Neural cell (in vitro differentiated cells): Measurements from ENCODE around the gene GABRR1. TPM values are rescaled to one million over a fixed set of nuclear protein-coding genes. Genes with fewer than 3 reads are reported as not detected.

ENCODE experiments used
- H2AFZ ChIP-seq: fragments of 200-600, 300-800 bp; sonication (generic), shearing (Covaris generic); 2 replicates; pipeline ENCODE4 v1.6.0; 2014; ENCODE audit warnings: low read depth, mild to moderate bottlenecking, antibody characterized with exemption, low read length, moderate library complexity
- H3F3A ChIP-seq: fragments of 200-600 bp; shearing (Covaris generic); 2 replicates; pipeline ENCODE4 v1.6.1; 2016; ENCODE audit warnings: mild to moderate bottlenecking, moderate library complexity, mixed read lengths, antibody characterized with exemption, low read length; ENCODE audit not compliant: insufficient read depth, poor library complexity, severe bottlenecking
- H3K27ac ChIP-seq: fragments of 200-600, 300-800 bp; sonication (generic), shearing (Covaris generic); 2 replicates; pipeline ENCODE4 v1.5.1; 2014; ENCODE audit warnings: mild to moderate bottlenecking, low read length, moderate library complexity
- H3K27me3 ChIP-seq: fragments of 300-800, 200-600 bp; sonication (generic), shearing (Covaris generic); 2 replicates; pipeline ENCODE4 v1.6.0; 2014; ENCODE audit warnings: mild to moderate bottlenecking, low read depth, low read length, moderate library complexity; ENCODE audit not compliant: insufficient read depth
- H3K36me3 ChIP-seq: fragments of 300-800, 200-600 bp; sonication (generic), shearing (Covaris generic); 2 replicates; pipeline ENCODE4 v1.5.1; 2014; ENCODE audit warnings: mild to moderate bottlenecking, antibody characterized with exemption, low read length, moderate library complexity; ENCODE audit not compliant: insufficient read depth
- H3K4me2 ChIP-seq: fragments of 300-800, 200-600 bp; sonication (generic), shearing (Covaris generic); 2 replicates; pipeline ENCODE4 v1.6.0; 2014; ENCODE audit warnings: mild to moderate bottlenecking, low read length
- H3K4me3 ChIP-seq: fragments of 300-800, 200-600 bp; sonication (generic), shearing (Covaris generic); 2 replicates; pipeline ENCODE4 v1.5.1; 2014; ENCODE audit warnings: mild to moderate bottlenecking, low read length, moderate library complexity
- H3K79me2 ChIP-seq: fragments of 200-600 bp; shearing (Covaris generic); replicated peaks from 2 replicates; pipeline ENCODE4 v1.6.0; 2014; ENCODE audit warnings: mild to moderate bottlenecking, low read length, moderate library complexity; ENCODE audit not compliant: insufficient read depth
- H3K9ac ChIP-seq: fragments of 300-800, 200-600 bp; sonication (generic), shearing (Covaris generic); 2 replicates; pipeline ENCODE4 v1.6.1; 2016; ENCODE audit warnings: mild to moderate bottlenecking, low read length, mixed read lengths
- H3K9me2 ChIP-seq: fragments of 200-600 bp; shearing (Covaris generic); 2 replicates; pipeline ENCODE4 v1.6.1; 2016; ENCODE audit warnings: mild to moderate bottlenecking, low read length, mixed read lengths; ENCODE audit not compliant: insufficient read depth
- H3K9me3 ChIP-seq: fragments of 200-600, 300-800 bp; sonication (generic), shearing (Covaris generic); 2 replicates; pipeline ENCODE4 v1.6.1; 2016; ENCODE audit warnings: mild to moderate bottlenecking, mixed run types, low read length, moderate library complexity, mixed read lengths
- H4K20me1 ChIP-seq: fragments of 200-600 bp; shearing (Covaris generic); 2 replicates; pipeline ENCODE4 v1.6.1; 2016; ENCODE audit warnings: mild to moderate bottlenecking, mixed run types; ENCODE audit not compliant: insufficient read depth
- CTCF ChIP-seq: fragments of 450-650 bp; IDR thresholded peaks from 2 replicates; pipeline ENCODE4 v1.5.1; 2014; ENCODE audit warnings: antibody characterized with exemption, mild to moderate bottlenecking, moderate library complexity; ENCODE audit not compliant: poor library complexity, severe bottlenecking
- EP300 ChIP-seq: fragments of 450-650 bp; conservative IDR thresholded peaks from 2 replicates; pipeline ENCODE4 v1.6.1; 2014; ENCODE audit warnings: antibody characterized with exemption, mild to moderate bottlenecking, moderate library complexity; ENCODE audit not compliant: poor library complexity, severe bottlenecking
- EZH2 ChIP-seq: fragments of 200-600, 300-800 bp; shearing (Covaris generic), sonication (generic); IDR thresholded peaks from 2 replicates; pipeline ENCODE4 v1.6.1; 2014; ENCODE audit warnings: antibody characterized with exemption, low read length, borderline replicate concordance, mild to moderate bottlenecking; ENCODE audit not compliant: insufficient read depth, poor library complexity, severe bottlenecking
- MXI1 ChIP-seq: fragments of 450-650 bp; conservative IDR thresholded peaks from 2 replicates; pipeline ENCODE4 v1.6.1; 2014; ENCODE audit warnings: antibody characterized with exemption, mild to moderate bottlenecking; ENCODE audit not compliant: poor library complexity, severe bottlenecking
- POLR2AphosphoS5 ChIP-seq: IDR thresholded peaks from 2 replicates; pipeline ENCODE4 v1.6.1; 2012
- RAD21 ChIP-seq: fragments of 450-650 bp; conservative IDR thresholded peaks from 2 replicates; pipeline ENCODE4 v1.6.1; 2014; ENCODE audit warnings: antibody characterized with exemption, mild to moderate bottlenecking, moderate library complexity
- REST ChIP-seq: IDR thresholded peaks from 2 replicates; pipeline ENCODE4 v1.6.1; 2012; ENCODE audit warnings: borderline replicate concordance
- SMC3 ChIP-seq: fragments of 450-650 bp; conservative IDR thresholded peaks from 2 replicates; pipeline ENCODE4 v1.6.1; 2014; ENCODE audit warnings: antibody characterized with exemption, mild to moderate bottlenecking, moderate library complexity; ENCODE audit not compliant: poor library complexity
- TAF1 ChIP-seq: IDR thresholded peaks from 2 replicates; pipeline ENCODE4 v1.6.1; 2012; ENCODE audit warnings: low read depth
- polyA plus RNA-seq: library from polyadenylated mRNA; depleted of rRNA; stranded (reverse); fragments of >200 nt; gene quantifications from 2 replicates; pipeline ENCODE4 v1.2.3, GENCODE V29; 2014

The GABRR1 gene
- polyA plus RNA-seq, 1 donor from 2014 or later: not detected

- no peak overlapping the region for H3K27ac ChIP-seq
- H3K27me3 ChIP-seq: no peaks in the 10 kb centered on the region
- no peaks in the 10 kb centered on the region for H3K9me3 ChIP-seq
- H3F3A ChIP-seq: no peaks in the 10 kb centered on the region
- no peak overlapping the region for H3K4me3 ChIP-seq
- H3K4me2 ChIP-seq: no peak overlapping the region
- no peaks in the 10 kb centered on the region for H3K9me2 ChIP-seq
- no peaks in the 10 kb centered on the region for H3K79me2 ChIP-seq
- H3K9ac ChIP-seq: no peak overlapping the region
- H3K36me3 ChIP-seq: no peaks in the 10 kb centered on the region
- no peak overlapping the region for H2AFZ ChIP-seq
- TF ChIP-seq EP300 (no peak), MXI1 (no peak), CTCF (no peak), RAD21 (no peak), EZH2 (no peak), REST (no peak), SMC3 (no peak), TAF1 (no peak), POLR2AphosphoS5 (no peak)
- H4K20me1 ChIP-seq: no peaks in the 10 kb centered on the region
Measured at GRCh38 chr6:89243331-89243629, 26.1 kb upstream of the GABRR1 start.

GRCh38 chr6:89242574-89243330 lies 25.6 kb upstream of the GABRR1 start:
- peak overlapping the region; percentile 43 for H2AFZ ChIP-seq
- no peak overlapping the region for H3K27ac ChIP-seq
- no peaks in the 10 kb centered on the region for H3K9me2 ChIP-seq
- H3K4me3 ChIP-seq: no peak overlapping the region
- TF ChIP-seq MXI1: no peak
- TF ChIP-seq EP300: no peak
- no peak for TF ChIP-seq EZH2
- no peak for TF ChIP-seq REST
- no peak for TF ChIP-seq TAF1
- peak; percentile 94 for TF ChIP-seq SMC3
- TF ChIP-seq CTCF: peak; percentile 88
- peak; percentile 85 for TF ChIP-seq RAD21
- no peak for TF ChIP-seq POLR2AphosphoS5
- H3K9ac ChIP-seq: no peak overlapping the region
- no peak overlapping the region for H3K4me2 ChIP-seq
- no peaks in the 10 kb centered on the region for H3K36me3 ChIP-seq
- no peaks in the 10 kb centered on the region for H3K79me2 ChIP-seq
- no peaks in the 10 kb centered on the region for H3K9me3 ChIP-seq
- no peaks in the 10 kb centered on the region for H3K27me3 ChIP-seq
- no peaks in the 10 kb centered on the region for H3F3A ChIP-seq
- no peaks in the 10 kb centered on the region for H4K20me1 ChIP-seq
